GM20000 (cell line): ENCODE measurements around the gene ROBO1.

Experiments used
- DNase-seq: peaks from one replicate; pipeline ENCODE4 v3.0.0; 2012; ENCODE audit warnings: low spot score
- TF ChIP-seq, protein P1 (sequence below): IDR thresholded peaks from 2 replicates; pipeline ENCODE4 v1.5.1; 2012; ENCODE audit warnings: mild to moderate bottlenecking, control low read depth; ENCODE audit errors: extremely low read depth, missing control alignments

The ROBO1 gene

DNA sequence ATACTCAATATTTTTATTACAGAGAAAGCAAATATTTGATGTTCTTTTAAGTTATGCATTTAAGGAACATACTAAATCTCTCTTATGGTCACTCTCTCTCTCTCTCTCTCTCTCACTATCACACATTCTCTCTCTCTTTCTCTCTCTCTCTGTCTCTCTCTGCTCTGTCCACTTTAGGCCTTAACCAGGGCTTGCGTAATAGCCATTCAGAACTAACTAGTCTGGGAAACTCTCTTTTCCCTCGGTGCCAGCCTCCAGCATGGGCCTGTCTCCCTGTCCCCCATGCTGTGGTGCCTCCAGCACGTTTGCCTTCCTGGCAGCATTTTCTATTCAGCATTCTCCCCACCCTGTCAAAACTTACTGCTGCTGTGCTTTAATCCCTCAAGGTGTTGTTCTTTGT, 389.7 kb downstream of the ROBO1 start:
- DNase-seq: no peak
- TF ChIP-seq, protein P1, sequence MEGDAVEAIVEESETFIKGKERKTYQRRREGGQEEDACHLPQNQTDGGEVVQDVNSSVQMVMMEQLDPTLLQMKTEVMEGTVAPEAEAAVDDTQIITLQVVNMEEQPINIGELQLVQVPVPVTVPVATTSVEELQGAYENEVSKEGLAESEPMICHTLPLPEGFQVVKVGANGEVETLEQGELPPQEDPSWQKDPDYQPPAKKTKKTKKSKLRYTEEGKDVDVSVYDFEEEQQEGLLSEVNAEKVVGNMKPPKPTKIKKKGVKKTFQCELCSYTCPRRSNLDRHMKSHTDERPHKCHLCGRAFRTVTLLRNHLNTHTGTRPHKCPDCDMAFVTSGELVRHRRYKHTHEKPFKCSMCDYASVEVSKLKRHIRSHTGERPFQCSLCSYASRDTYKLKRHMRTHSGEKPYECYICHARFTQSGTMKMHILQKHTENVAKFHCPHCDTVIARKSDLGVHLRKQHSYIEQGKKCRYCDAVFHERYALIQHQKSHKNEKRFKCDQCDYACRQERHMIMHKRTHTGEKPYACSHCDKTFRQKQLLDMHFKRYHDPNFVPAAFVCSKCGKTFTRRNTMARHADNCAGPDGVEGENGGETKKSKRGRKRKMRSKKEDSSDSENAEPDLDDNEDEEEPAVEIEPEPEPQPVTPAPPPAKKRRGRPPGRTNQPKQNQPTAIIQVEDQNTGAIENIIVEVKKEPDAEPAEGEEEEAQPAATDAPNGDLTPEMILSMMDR: no peak

DNA sequence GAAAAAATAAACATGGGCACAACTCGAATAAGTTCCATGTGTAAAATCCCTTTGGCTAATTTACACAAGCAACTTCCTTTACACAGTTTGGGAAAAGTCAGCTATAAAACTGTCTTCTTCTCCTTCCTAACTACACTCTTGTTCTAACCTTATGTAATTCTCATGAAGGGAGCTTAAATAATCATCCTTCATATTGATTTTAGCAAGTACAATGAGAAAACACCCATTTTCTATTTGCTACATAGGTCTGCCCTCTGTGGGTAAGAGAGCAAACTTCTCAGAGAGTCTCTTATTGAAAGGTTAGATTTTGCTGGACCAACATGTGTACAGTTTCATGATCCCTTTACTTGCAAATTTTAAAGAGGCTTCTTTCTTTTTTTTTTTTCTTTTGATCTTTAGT, 398.5 kb downstream of the ROBO1 start:
- no peak for DNase-seq
- TF ChIP-seq, protein P1: no peak

DNA sequence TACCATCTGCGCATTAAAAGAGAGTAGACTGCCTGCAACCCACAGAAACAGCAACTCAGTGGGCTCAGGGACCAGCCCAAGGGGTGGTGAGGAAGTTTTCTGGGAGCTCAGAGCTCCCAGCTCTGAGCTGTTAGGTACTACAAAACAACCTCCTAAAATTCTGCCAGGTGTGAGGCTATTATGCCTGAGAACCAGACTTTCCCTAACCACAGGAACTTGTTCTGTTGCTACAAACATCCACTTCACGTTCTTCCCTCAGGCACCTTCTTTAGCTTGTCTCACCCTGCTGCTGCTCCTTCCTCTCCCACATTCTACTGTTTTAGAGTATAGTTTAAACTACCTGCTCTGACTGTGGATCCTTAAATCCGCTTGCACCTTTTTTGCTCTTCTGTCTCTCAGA, 399.4 kb downstream of the ROBO1 start:
- TF ChIP-seq, protein P1: no peak
- DNase-seq: no peak

DNA sequence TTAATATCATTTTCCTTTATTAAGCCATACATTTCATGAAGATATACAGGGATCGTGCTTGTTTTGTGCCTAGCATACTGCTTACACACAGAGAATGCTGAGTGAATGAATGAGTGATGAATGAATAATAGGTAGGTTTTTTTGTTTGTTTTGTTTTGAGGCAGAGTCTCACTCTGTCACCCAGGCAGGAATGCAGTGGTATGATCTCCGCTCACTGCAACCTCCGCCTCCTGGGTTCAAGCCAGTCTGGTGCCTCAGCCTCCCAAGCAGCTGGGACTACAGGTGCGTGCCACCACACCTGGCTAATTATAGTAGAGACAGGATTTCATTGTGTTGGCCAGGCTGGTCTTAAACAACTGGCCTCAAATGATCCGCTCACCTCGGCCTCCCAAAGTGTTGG, 400.0 kb downstream of the ROBO1 start:
- TF ChIP-seq, protein P1: no peak
- DNase-seq: no peak

DNA sequence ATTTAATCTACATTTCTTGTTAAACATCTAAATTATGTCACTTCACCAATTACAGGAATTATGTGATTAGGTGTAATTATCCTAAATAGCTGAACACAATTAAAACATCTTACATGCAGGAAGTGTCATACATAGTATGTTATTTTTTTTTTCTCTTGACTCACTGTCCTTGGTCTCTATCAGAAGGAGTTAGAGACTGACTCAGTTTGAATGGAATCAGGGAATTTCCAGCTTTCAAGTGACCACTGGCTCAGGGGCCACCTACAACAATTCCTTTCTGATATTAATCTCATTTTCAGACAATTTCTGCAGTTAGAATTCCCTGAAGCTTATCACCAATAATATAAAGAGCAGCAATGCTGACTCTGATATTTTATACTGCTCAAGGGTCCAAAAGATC, 400.7 kb downstream of the ROBO1 start:
- TF ChIP-seq, protein P1: no peak
- no peak for DNase-seq

DNA sequence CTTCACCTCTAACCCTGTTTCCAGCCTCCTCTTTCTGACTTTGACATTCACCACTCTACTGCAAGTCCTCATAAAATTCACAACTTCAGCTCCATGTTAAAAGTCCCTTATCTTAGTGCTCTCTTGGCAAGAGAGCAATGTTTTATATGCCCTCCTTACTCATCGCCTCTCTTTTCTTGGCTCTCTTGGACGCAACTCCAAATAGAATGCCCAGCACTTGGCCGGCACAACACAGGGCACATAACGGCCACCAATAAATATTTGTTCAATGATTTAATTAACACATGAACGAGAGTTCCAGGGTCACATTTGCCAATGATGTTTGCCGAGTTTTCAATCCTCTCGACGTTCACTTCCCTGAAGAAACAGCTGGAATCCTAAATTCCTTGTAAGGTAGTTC, 401.4 kb downstream of the ROBO1 start:
- DNase-seq: no peak
- TF ChIP-seq, protein P1: no peak

DNA sequence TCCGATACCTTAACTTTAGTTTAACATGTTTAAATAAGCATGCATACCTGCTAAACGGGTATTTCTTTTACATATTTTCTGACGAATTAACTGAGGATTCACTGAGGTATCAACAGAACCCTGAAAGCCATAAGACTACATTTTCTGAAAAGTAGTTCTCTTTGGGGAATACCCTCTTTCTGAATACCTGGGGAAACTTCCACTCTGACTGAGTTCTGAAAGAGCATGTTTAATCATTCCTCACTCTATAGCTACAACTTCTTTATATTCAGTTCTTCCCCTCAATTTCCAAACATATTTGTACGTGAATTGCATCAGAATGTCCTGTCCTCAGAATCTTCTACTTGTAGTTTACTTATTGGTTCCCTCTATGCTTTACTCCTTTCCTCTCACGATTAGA, 403.0 kb downstream of the ROBO1 start:
- TF ChIP-seq, protein P1: no peak
- DNase-seq: no peak
